Heart left ventricle (tissue), 13 donors: Measurements from ENCODE around the gene RPTOR.

Experiments
- CTCF ChIP-seq, 12 donors: fragments of 200-600 bp; sonication (generic) in 4 of 12; IDR thresholded peaks; one replicate each; pipeline versions ENCODE4 v1.5.0 to v1.8.0; 2018 to 2022; ENCODE audit warnings: antibody characterized with exemption in 12 of 12, mild to moderate bottlenecking in 5 of 12
- POLR2A ChIP-seq, 2 donors: fragments of 450-650 bp; IDR thresholded peaks; one replicate each; pipeline ENCODE4 v1.6.1; 2017; ENCODE audit warnings: antibody characterized with exemption in 2 of 2, mild to moderate bottlenecking in 2 of 2, moderate library complexity in 2 of 2
- donor health status: ischemic (EF 13 %, LVEDD 7.1; RV severe dilation, severe dysfunction).
- donor health status: DM: no; HTN: yes; CAD: no.
- donor health status: DM: no; HTN: no; CAD: no.
- donor health status: ischemic (EF 25% LVEDD 6.9; RV normal size, moderate dysfunction).
- donor health status: ischemic (EF 25% LVEDD 5.7; RV mildly dilated, moderate dysfunction).
- donor health status: ischemic (EF 35%, LVEDD 5.7; RV mildly dilated, moderate dysfunction).
- donor health status: nonischemic (EF 11% LVEDD 7.7; RV severe dilation, severe dysfunction).
- donor health status: DM: yes; HTN: yes; CAD: no.
- donor health status: PGD.
- donor health status: ischemic (EF 29% LVEDD 5.4; RV normal size, mild dysfunction).
- donor health status: nonischemic (EF 23%, LVEDD 6.1; RV moderate dilation, normal function).

- TF ChIP-seq CTCF (IDR thresholded peaks at IDR 0.05) (no peak), POLR2A (IDR thresholded peaks at IDR 0.05) (no peak)
Measured at GRCh38 chr17:80566054-80566400, 21.4 kb downstream of the RPTOR start.
